Bronchial epithelial cell (primary cell): ENCODE data around the gene PLAA. TPM values are rescaled to one million over a fixed set of nuclear protein-coding genes. Genes with fewer than 3 reads are reported as not detected.

Source experiments
- DNase-seq: peaks from one replicate; pipeline ENCODE4 v3.0.0-alpha.2; 2010; ENCODE audit warnings: low read depth
- FAIRE-seq: peaks from 2 replicates; lab custom pipeline; 2011; peaks lifted over from hg19 to GRCh38; lab: Jason Lieb, UNC
- H3K27me3 ChIP-seq: 2 replicates; pipeline ENCODE4 v1.5.1; 2011; ENCODE audit warnings: low read length; ENCODE audit not compliant: control insufficient read depth, insufficient read depth
- H3K36me3 ChIP-seq: 2 replicates; pipeline ENCODE4 v1.5.1; 2011; ENCODE audit warnings: low read length; ENCODE audit not compliant: control insufficient read depth, insufficient read depth
- H3K4me3 ChIP-seq: 2 replicates; pipeline ENCODE4 v1.5.1; 2011; ENCODE audit warnings: mild to moderate bottlenecking, low read depth, low read length, control low read depth
- CTCF ChIP-seq: IDR thresholded peaks from 2 replicates; pipeline ENCODE4 v1.5.1; 2011; ENCODE audit warnings: mild to moderate bottlenecking, moderate library complexity, low read length, control low read depth, inconsistent platforms; ENCODE audit not compliant: insufficient read depth, severe bottlenecking
- total RNA-seq: library from RNA; depleted of rRNA; stranded (reverse); fragments of >200 nt; gene quantifications from 2 replicates; pipeline ENCODE4 v1.2.1, GENCODE V29; 2014

The PLAA gene
- total RNA-seq, 1 donor from 2014 or later = 27.6 TPM

- peaks cover 11% of the 10 kb centered on the region for H3K36me3 ChIP-seq
- FAIRE-seq (no peak), DNase-seq (no peak)
- no peak overlapping the region for H3K4me3 ChIP-seq
- H3K27me3 ChIP-seq = no peaks in the 10 kb centered on the region
- TF ChIP-seq CTCF = no peak
Measured at GRCh38 chr9:26925609-26926008, 21.4 kb downstream of the PLAA start.

GRCh38 chr9:26919698-26920097, 27.3 kb downstream of the PLAA start:
- no peak for TF ChIP-seq CTCF
- H3K4me3 ChIP-seq = no peak overlapping the region
- peaks cover 10% of the 10 kb centered on the region for H3K36me3 ChIP-seq
- DNase-seq (no peak), FAIRE-seq (no peak)
- H3K27me3 ChIP-seq = no peaks in the 10 kb centered on the region

- Histone ChIP-seq H3K36me3 (peaks cover 4% of the 10 kb centered on the region), H3K27me3 (no peaks in the 10 kb centered on the region), H3K4me3 (no peak overlapping the region)
- no peak for TF ChIP-seq CTCF
- no peak for FAIRE-seq
- DNase-seq = no peak
Measured at GRCh38 chr9:26913138-26913668, 33.8 kb downstream of the PLAA start.

GRCh38 chr9:26904671-26905070, 42.4 kb downstream of the PLAA start:
- Histone ChIP-seq H3K4me3 (no peak overlapping the region), H3K27me3 (no peaks in the 10 kb centered on the region), H3K36me3 (peaks cover 1% of the 10 kb centered on the region)
- FAIRE-seq (no peak), DNase-seq (no peak)
- TF ChIP-seq CTCF = no peak

- Histone ChIP-seq H3K36me3 (peaks cover 1% of the 10 kb centered on the region), H3K4me3 (no peak overlapping the region), H3K27me3 (no peaks in the 10 kb centered on the region)
- no peak for TF ChIP-seq CTCF
- DNase-seq (no peak), FAIRE-seq (no peak)
Measured at GRCh38 chr9:26904070-26904469, 43.0 kb downstream of the PLAA start.
